GM19467 (cell line): ENCODE results near the gene ALDOB.
"Not testable (repeated sequence)": the region's sequence is repeated elsewhere in the genome, so short reads cannot be mapped to it uniquely, and the experiment has no call there.

Experiments
- ATAC-seq: cut with Tn5 transposase; IDR thresholded peaks from one replicate; pipeline ENCODE4 v1.9.1; 2021; ENCODE audit warnings: mild to moderate bottlenecking, moderate library complexity; ENCODE audit not compliant: unreplicated experiment

The ALDOB gene

GRCh38 chr9:101388507-101388993, 47.0 kb downstream of the ALDOB start:
- no peak for ATAC-seq

- ATAC-seq = peak; percentile 84
These were observed 47.6 kb downstream of the ALDOB start for GRCh38 chr9:101387871-101388506.

GRCh38 chr9:101384873-101385536, 50.6 kb downstream of the ALDOB start, which contains the start of gene BAAT:
BAAT (minus strand) TSS chr9:101385006; CDS start chr9:101371404, 13,602 bp downstream.
- not testable (repeated sequence) for ATAC-seq

GRCh38 chr9:101383361-101383760, 52.2 kb downstream of the ALDOB start:
- no peak for ATAC-seq

GRCh38 chr9:101381833-101382342, 53.7 kb downstream of the ALDOB start:
- no peak for ATAC-seq

GRCh38 chr9:101381118-101381517, 54.5 kb downstream of the ALDOB start:
- no peak for ATAC-seq

GRCh38 chr9:101380295-101380694, 55.3 kb downstream of the ALDOB start:
- no peak for ATAC-seq

- ATAC-seq = no peak
These were observed 59.3 kb downstream of the ALDOB start for GRCh38 chr9:101376111-101376848.

GRCh38 chr9:101375546-101375945, 60.0 kb downstream of the ALDOB start:
- no peak for ATAC-seq

GRCh38 chr9:101372327-101373118, 63.1 kb downstream of the ALDOB start:
- ATAC-seq = no peak

- ATAC-seq = no peak
These were observed 63.8 kb downstream of the ALDOB start for GRCh38 chr9:101371813-101372212.
